GM19193 (cell line): Measurements from ENCODE around the gene C11orf98.

Experiments used
- POLR2A ChIP-seq: IDR thresholded peaks from 4 replicates; pipeline ENCODE4 v1.6.1; 2011; ENCODE audit not compliant: insufficient read depth, insufficient read length; ENCODE audit errors: extremely low read depth

Gene C11orf98

GRCh38 chr11:62645671-62645945 lies 19.4 kb downstream of the C11orf98 start:
- no peak for TF ChIP-seq POLR2A

GRCh38 chr11:62644220-62644619 lies 20.8 kb downstream of the C11orf98 start:
- no peak for TF ChIP-seq POLR2A

GRCh38 chr11:62632492-62632891 lies 32.5 kb downstream of the C11orf98 start:
- no peak for TF ChIP-seq POLR2A

GRCh38 chr11:62627713-62628112 lies 37.3 kb downstream of the C11orf98 start:
- TF ChIP-seq POLR2A = no peak

- no peak for TF ChIP-seq POLR2A
Observed at GRCh38 chr11:62622476-62623089, 42.4 kb downstream of the C11orf98 start.

GRCh38 chr11:62621567-62622470 lies 43.2 kb downstream of the C11orf98 start, which contains the start of gene B3GAT3:
TSS of gene B3GAT3 (minus strand) at chr11:62621986. CDS start at chr11:62621947, 39 bp downstream.
- TF ChIP-seq POLR2A = peak; percentile 81

- TF ChIP-seq POLR2A = no peak
Observed at GRCh38 chr11:62621027-62621566, 43.9 kb downstream of the C11orf98 start.

- no peak for TF ChIP-seq POLR2A
Observed at GRCh38 chr11:62615521-62615920, 49.5 kb downstream of the C11orf98 start.

GRCh38 chr11:62614275-62614674 lies 50.7 kb downstream of the C11orf98 start:
- no peak for TF ChIP-seq POLR2A

- no peak for TF ChIP-seq POLR2A
Observed at GRCh38 chr11:62613291-62613778, 51.7 kb downstream of the C11orf98 start.
